Skeletal muscle cell (primary cell): ENCODE results near the gene ACAD8.
"Not testable (repeated sequence)": the region's sequence is repeated elsewhere in the genome, so short reads cannot be mapped to it uniquely, and the experiment has no call there.

ENCODE experiments used
- DNase-seq: peaks from one replicate; pipeline ENCODE4 v3.0.0-alpha.2; 2010; ENCODE audit warnings: low read depth
- H3K4me3 ChIP-seq: 2 replicates; pipeline ENCODE4 v1.5.1; 2011; ENCODE audit warnings: low read depth, mild to moderate bottlenecking, control low read depth, low read length, moderate library complexity

Gene ACAD8

GRCh38 chr11:134283461-134284230 is 30.3 kb downstream of the ACAD8 start:
- no peak for DNase-seq
- no peak overlapping the region for H3K4me3 ChIP-seq

GRCh38 chr11:134284349-134284748 is 31.0 kb downstream of the ACAD8 start:
- H3K4me3 ChIP-seq, DNase-seq: not testable (repeated sequence)

- H3K4me3 ChIP-seq, result no peak overlapping the region
- DNase-seq, result no peak
These were observed 34.2 kb downstream of the ACAD8 start for GRCh38 chr11:134287561-134287960.

GRCh38 chr11:134288486-134288885 is 35.1 kb downstream of the ACAD8 start:
- DNase-seq, result no peak
- H3K4me3 ChIP-seq, result no peak overlapping the region

- DNase-seq, result no peak
- H3K4me3 ChIP-seq, result no peak overlapping the region
These were observed 35.8 kb downstream of the ACAD8 start for GRCh38 chr11:134289167-134289566.

GRCh38 chr11:134289789-134290188 is 36.4 kb downstream of the ACAD8 start:
- no peak overlapping the region for H3K4me3 ChIP-seq
- DNase-seq, result no peak

- no peak for DNase-seq
- H3K4me3 ChIP-seq, result no peak overlapping the region
These were observed 37.3 kb downstream of the ACAD8 start for GRCh38 chr11:134290646-134291045.

GRCh38 chr11:134291196-134291595 is 37.8 kb downstream of the ACAD8 start:
- no peak overlapping the region for H3K4me3 ChIP-seq
- DNase-seq, result no peak

GRCh38 chr11:134292661-134293060 is 39.3 kb downstream of the ACAD8 start:
- H3K4me3 ChIP-seq, result no peak overlapping the region
- DNase-seq, result no peak

GRCh38 chr11:134293119-134294113 is 40.0 kb downstream of the ACAD8 start:
- DNase-seq, result no peak
- no peak overlapping the region for H3K4me3 ChIP-seq

GRCh38 chr11:134294664-134295063 is 41.3 kb downstream of the ACAD8 start:
- H3K4me3 ChIP-seq, result no peak overlapping the region
- DNase-seq, result no peak

GRCh38 chr11:134312223-134312622 is 58.9 kb downstream of the ACAD8 start:
- DNase-seq, result no peak
- H3K4me3 ChIP-seq, result no peak overlapping the region

- no peak overlapping the region for H3K4me3 ChIP-seq
- no peak for DNase-seq
These were observed 59.4 kb downstream of the ACAD8 start for GRCh38 chr11:134312807-134313206.

- H3K4me3 ChIP-seq, result no peak overlapping the region
- DNase-seq, result no peak
These were observed 60.0 kb downstream of the ACAD8 start for GRCh38 chr11:134313379-134313778.

GRCh38 chr11:134313821-134314607 is 60.6 kb downstream of the ACAD8 start:
- DNase-seq, result no peak
- no peak overlapping the region for H3K4me3 ChIP-seq
